BJ (cell line): ENCODE measurements around the gene SORCS2. TPM values are rescaled to one million over a fixed set of nuclear protein-coding genes. Genes with fewer than 3 reads are reported as not detected.

Experiments used
- CTCF ChIA-PET: fragments of 350-600 bp; formaldehyde crosslinking; extraction: SDS; loops from one replicate; lab custom pipeline; 2021; ENCODE audit warnings: antibody characterized with exemption, inconsistent platforms; lab: Yijun Ruan, JAX
- POLR2A ChIA-PET: fragments of 300-600 bp; sonication (Branson Sonifier 250); formaldehyde crosslinking; extraction: SDS; loops from one replicate; lab custom pipeline; 2021; ENCODE audit warnings: antibody characterized with exemption; lab: Charles Lee
- DNase-seq: peaks from one replicate; pipeline ENCODE4 v3.0.0-alpha.2; 2011; ENCODE audit warnings: low read depth
- H3K27me3 ChIP-seq: 2 replicates; pipeline ENCODE4 v1.6.0; 2011; ENCODE audit warnings: low read length; ENCODE audit not compliant: control insufficient read depth, insufficient read depth
- H3K36me3 ChIP-seq: 2 replicates; pipeline ENCODE4 v1.5.1; 2011; ENCODE audit warnings: low read length; ENCODE audit not compliant: control insufficient read depth, insufficient read depth
- H3K4me3 ChIP-seq: 2 replicates; pipeline ENCODE4 v1.5.1; 2011; ENCODE audit warnings: low read depth, mild to moderate bottlenecking, control low read depth, low read length
- CTCF ChIP-seq: IDR thresholded peaks from 2 replicates; pipeline ENCODE4 v1.5.1; 2011; ENCODE audit warnings: low read depth, mild to moderate bottlenecking, control low read depth, inconsistent platforms, low read length, moderate library complexity; ENCODE audit not compliant: insufficient read depth
- polyA plus RNA-seq: library from polyadenylated mRNA; depleted of rRNA; stranded (reverse); fragments of >200 nt; gene quantifications from 2 replicates; pipeline ENCODE4 v1.2.3, GENCODE V29; 2011

Gene SORCS2
- polyA plus RNA-seq, 1 experiment = 0.63 TPM

GRCh38 chr4:7726665-7727413, 534.5 kb downstream of the SORCS2 start:
- no peaks in the 10 kb centered on the region for H3K27me3 ChIP-seq
- H3K36me3 ChIP-seq = no peaks in the 10 kb centered on the region
- POLR2A ChIA-PET = no interaction called here
- DNase-seq = no peak
- CTCF ChIA-PET = interaction anchor here (1.3 to 3.0 kb wide), 2 partner anchors 7 to 11 kb away, joined by 3 to 16 read pairs; no protein-coding TSS in a partner anchor
- no peak for TF ChIP-seq CTCF
- no peak overlapping the region for H3K4me3 ChIP-seq

GRCh38 chr4:7727749-7728148, 535.4 kb downstream of the SORCS2 start:
- Histone ChIP-seq H3K27me3 (no peaks in the 10 kb centered on the region), H3K4me3 (no peak overlapping the region), H3K36me3 (no peaks in the 10 kb centered on the region)
- ChIA-PET CTCF (interaction anchor here (3.0 kb wide), 1 partner anchor 8 kb away, joined by 16 read pairs; no protein-coding TSS in a partner anchor), POLR2A (no interaction called here)
- no peak for DNase-seq
- TF ChIP-seq CTCF = no peak

- TF ChIP-seq CTCF = no peak
- ChIA-PET POLR2A (no interaction called here), CTCF (interaction anchor here (1.0 to 2.3 kb wide), 2 partner anchors 11 to 19 kb away, joined by 3 to 9 read pairs; no protein-coding TSS in a partner anchor)
- Histone ChIP-seq H3K36me3 (no peaks in the 10 kb centered on the region), H3K27me3 (0 out of 2 replicates have a peak, but pooled peaks cover 2% of the 10 kb centered on the region), H3K4me3 (no peak overlapping the region)
- no peak for DNase-seq
Observed at GRCh38 chr4:7731437-7731836, 539.1 kb downstream of the SORCS2 start.

GRCh38 chr4:7732263-7732662, 539.9 kb downstream of the SORCS2 start:
- ChIA-PET CTCF (interaction anchor here (2.3 kb wide), 1 partner anchor 12 kb away, joined by 9 read pairs; no protein-coding TSS in a partner anchor), POLR2A (no interaction called here)
- no peak overlapping the region for H3K4me3 ChIP-seq
- 0 out of 2 replicates have a peak, but pooled peaks cover 2% of the 10 kb centered on the region for H3K27me3 ChIP-seq
- no peak for DNase-seq
- TF ChIP-seq CTCF = no peak
- H3K36me3 ChIP-seq = no peaks in the 10 kb centered on the region

- ChIA-PET CTCF (interaction anchor here (0.9 to 2.3 kb wide), 2 partner anchors 13 to 253 kb away, joined by 3 to 9 read pairs; no protein-coding TSS in a partner anchor), POLR2A (no interaction called here)
- TF ChIP-seq CTCF = no peak
- H3K4me3 ChIP-seq = no peak overlapping the region
- H3K36me3 ChIP-seq = no peaks in the 10 kb centered on the region
- no peak for DNase-seq
- H3K27me3 ChIP-seq = 0 out of 2 replicates have a peak, but pooled peaks cover 2% of the 10 kb centered on the region
Observed at GRCh38 chr4:7733201-7733600, 540.9 kb downstream of the SORCS2 start.
